HCT116 (cell line): ENCODE measurements around the gene NR6A1. TPM values are rescaled to one million over a fixed set of nuclear protein-coding genes. Genes with fewer than 3 reads are reported as not detected.

Experiments used
- ATAC-seq: fragments of 200-7000 bp; cut with Tn5 transposase; 2 replicates; pipeline ENCODE4 v1.9.1; 2020; ENCODE audit warnings: mild to moderate bottlenecking, moderate library complexity
- BruUV-seq: library from RNA; stranded (reverse); fragments of 400-500 nt; replicated peaks from 2 replicates; lab custom pipeline; 2021; lab: Mats Ljungman, UMichigan
- CTCF ChIA-PET: fragments of 300-600 bp; sonication (Branson Sonifier 250); formaldehyde crosslinking; loops from one replicate; lab custom pipeline; 2021; ENCODE audit warnings: antibody characterized with exemption; lab: Charles Lee
- POLR2A ChIA-PET: fragments of 300-600, 350-600 bp; sonication (Branson Sonifier 250); formaldehyde crosslinking; loops from one replicate; lab custom pipeline; 2021; ENCODE audit warnings: antibody characterized with exemption; lab: Charles Lee
- RAD21 ChIA-PET, 2 experiments: fragments of 300-600 bp; sonication (Branson Sonifier 250); formaldehyde crosslinking; loops; one replicate each; lab custom pipeline; 2023; ENCODE audit warnings: low total read pairs in 2 of 2; ENCODE audit not compliant: uncharacterized antibody in 2 of 2, unreplicated experiment in 2 of 2, low non-redundant PET in 1 of 2; lab: Charles Lee
- DNase-seq: peaks from one replicate; pipeline ENCODE4 v3.0.0-alpha.2; 2010; ENCODE audit warnings: low read depth, low spot score
- H2AFZ ChIP-seq: fragments of 200-600 bp; shearing (Covaris generic), sonication (generic); 2 replicates; pipeline ENCODE4 v1.6.1; 2017; ENCODE audit warnings: low read depth, mixed run types, mixed read lengths, antibody characterized with exemption, low read length; ENCODE audit not compliant: poor library complexity, severe bottlenecking
- H3K27ac ChIP-seq: 2 replicates; pipeline ENCODE4 v1.5.1; 2012; ENCODE audit warnings: low read depth, low read length
- H3K27me3 ChIP-seq: fragments of 200-600 bp; sonication (generic); 2 replicates; pipeline ENCODE4 v1.6.1; 2016; ENCODE audit warnings: mixed run types, low read length, mixed read lengths; ENCODE audit not compliant: insufficient read depth
- H3K36me3 ChIP-seq, 2 experiments: fragments of 200-500 bp in 1 of 2; fragments of 200-600 bp in 1 of 2; sonication (Bioruptor generic) in 1 of 2; sonication (generic) in 1 of 2; 2 replicates each; pipeline versions ENCODE4 v1.5.1 to v1.6.1; 2014 to 2016; ENCODE audit warnings: low read length in 2 of 2, inconsistent platforms in 1 of 2, mixed read lengths in 1 of 2, mixed run types in 1 of 2; ENCODE audit not compliant: insufficient read depth in 2 of 2, control insufficient read depth in 1 of 2
- H3K4me1 ChIP-seq, 2 experiments: fragments of 200-600 bp in 1 of 2; sonication (generic) in 1 of 2; 2 replicates each; pipeline versions ENCODE4 v1.5.1 to v1.6.1; 2012 to 2017; ENCODE audit warnings: low read length in 2 of 2, inconsistent platforms in 1 of 2, mild to moderate bottlenecking in 1 of 2, mixed read lengths in 1 of 2, mixed run types in 1 of 2, moderate library complexity in 1 of 2; ENCODE audit not compliant: insufficient read depth in 2 of 2, control insufficient read depth in 1 of 2
- H3K4me2 ChIP-seq: fragments of 200-600 bp; sonication (generic); 2 replicates; pipeline ENCODE4 v1.6.1; 2017; ENCODE audit warnings: mixed run types, low read length, mixed read lengths
- H3K4me3 ChIP-seq, 2 experiments: fragments of 200-600 bp in 1 of 2; sonication (generic) in 1 of 2; replicated peaks in 1 of 2; 2 replicates each; pipeline ENCODE4 v1.5.1; 2011 to 2016; ENCODE audit warnings: low read length in 2 of 2, control low read depth in 1 of 2, low read depth in 1 of 2, mild to moderate bottlenecking in 1 of 2, mixed read lengths in 1 of 2, mixed run types in 1 of 2
- H3K79me2 ChIP-seq: fragments of 200-600 bp; sonication (generic); 2 replicates; pipeline ENCODE4 v1.6.1; 2017; ENCODE audit warnings: mild to moderate bottlenecking, mixed run types, low read length, moderate library complexity, mixed read lengths; ENCODE audit not compliant: insufficient read depth
- H3K9ac ChIP-seq: fragments of 200-600 bp; sonication (generic); 2 replicates; pipeline ENCODE4 v1.6.1; 2016; ENCODE audit warnings: low read length, mixed read lengths
- H3K9me2 ChIP-seq: fragments of 200-600 bp; sonication (generic), shearing (Covaris generic); 2 replicates; pipeline ENCODE4 v1.6.1; 2017; ENCODE audit warnings: mixed run types, mild to moderate bottlenecking, moderate library complexity; ENCODE audit not compliant: insufficient read depth
- H3K9me3 ChIP-seq, 2 experiments: fragments of 200-500 bp in 1 of 2; fragments of 200-600 bp in 1 of 2; sonication (Bioruptor generic) in 1 of 2; sonication (generic) in 1 of 2; 2 replicates each; pipeline ENCODE4 v1.6.1; 2014 to 2017; ENCODE audit warnings: low read length in 2 of 2, mixed read lengths in 2 of 2, inconsistent platforms in 1 of 2, low read depth in 1 of 2, mild to moderate bottlenecking in 1 of 2, mixed run types in 1 of 2, moderate library complexity in 1 of 2; ENCODE audit not compliant: control insufficient read depth in 1 of 2, insufficient read depth in 1 of 2
- H4K20me1 ChIP-seq: fragments of 200-600 bp; sonication (generic), shearing (Covaris generic); 2 replicates; pipeline ENCODE4 v1.6.1; 2017; ENCODE audit warnings: mixed run types, mild to moderate bottlenecking, moderate library complexity; ENCODE audit not compliant: insufficient read depth
- CBX3 ChIP-seq: IDR thresholded peaks from 2 replicates; pipeline ENCODE4 v1.6.1; 2012; ENCODE audit warnings: low read depth
- CEBPB ChIP-seq: IDR thresholded peaks from 2 replicates; pipeline ENCODE4 v1.6.1; 2012; ENCODE audit warnings: low read depth
- EGR1 ChIP-seq: IDR thresholded peaks from 2 replicates; pipeline ENCODE4 v1.6.1; 2012; ENCODE audit warnings: low read depth
- EZH2phosphoT487 ChIP-seq: fragments of 200-600 bp; IDR thresholded peaks from 2 replicates; pipeline ENCODE4 v1.6.1; 2018; ENCODE audit warnings: antibody characterized with exemption, borderline replicate concordance
- FOSL1 ChIP-seq: IDR thresholded peaks from 2 replicates; pipeline ENCODE4 v1.6.1; 2012; ENCODE audit warnings: low read depth
- JUND ChIP-seq: IDR thresholded peaks from 2 replicates; pipeline ENCODE4 v1.6.1; 2012
- POLR2A ChIP-seq: IDR thresholded peaks from 2 replicates; pipeline ENCODE4 v1.7.0; 2011; ENCODE audit warnings: borderline replicate concordance; ENCODE audit not compliant: insufficient read depth, insufficient read length; ENCODE audit errors: extremely low read depth
- POLR2AphosphoS5 ChIP-seq: IDR thresholded peaks from 2 replicates; pipeline ENCODE4 v1.6.1; 2011; ENCODE audit warnings: mild to moderate bottlenecking, low read depth, low read length, moderate library complexity
- SIN3A ChIP-seq: IDR thresholded peaks from 2 replicates; pipeline ENCODE4 v1.6.1; 2012; ENCODE audit warnings: low read depth
- SP1 ChIP-seq: IDR thresholded peaks from 2 replicates; pipeline ENCODE4 v1.6.1; 2012; ENCODE audit warnings: low read depth
- SRF ChIP-seq: IDR thresholded peaks from 2 replicates; pipeline ENCODE4 v1.6.1; 2012; ENCODE audit warnings: low read depth
- TCF7L2 ChIP-seq: IDR thresholded peaks from 2 replicates; pipeline ENCODE4 v1.7.0; 2011; ENCODE audit warnings: borderline replicate concordance, inconsistent platforms; ENCODE audit not compliant: insufficient read depth, insufficient read length; ENCODE audit errors: extremely low read depth
- YY1 ChIP-seq: IDR thresholded peaks from 2 replicates; pipeline ENCODE4 v1.6.1; 2011; ENCODE audit warnings: low read length, low read depth, moderate library complexity, mild to moderate bottlenecking; ENCODE audit not compliant: insufficient replicate concordance; ENCODE audit errors: extremely low read depth
- ZFX ChIP-seq: fragments of 450-650 bp; IDR thresholded peaks from 2 replicates; pipeline ENCODE4 v1.6.1; 2017
- ZNF274 ChIP-seq: fragments of 200-500 bp; sonication (Bioruptor generic); IDR thresholded peaks from 2 replicates; pipeline ENCODE4 v1.6.1; 2014; ENCODE audit warnings: mild to moderate bottlenecking, low read depth, low read length, inconsistent platforms
- intact Hi-C: fragments of 100-400 bp; cut with micrococcal nuclease; formaldehyde crosslinking; loops from 2 replicates; pipeline ENCODE4 v1.10.0; 2022
- total RNA-seq: library from RNA; stranded (reverse); gene quantifications from one replicate; pipeline ENCODE4 v1.2.1, GENCODE V29; 2021; ENCODE audit not compliant: unreplicated experiment
- TF ChIP-seq, protein P1 (sequence below), 3 experiments: fragments of 200-600 bp in 1 of 3; sonication (generic) in 1 of 3; IDR thresholded peaks in 2 of 3; conservative IDR thresholded peaks in 1 of 3; 2 replicates each; pipeline ENCODE4 v1.5.1; 2012 to 2017; ENCODE audit warnings: low read depth in 2 of 3, low read length in 2 of 3, antibody characterized with exemption in 1 of 3, borderline replicate concordance in 1 of 3, control low read depth in 1 of 3, mild to moderate bottlenecking in 1 of 3, mixed read lengths in 1 of 3, mixed run types in 1 of 3, moderate library complexity in 1 of 3; ENCODE audit not compliant: insufficient read depth in 1 of 3
- TF ChIP-seq, protein P2 (sequence below): IDR thresholded peaks from 2 replicates; pipeline ENCODE4 v1.6.1; 2012; ENCODE audit warnings: low read depth
- TF ChIP-seq, protein P3 (sequence below): IDR thresholded peaks from 2 replicates; pipeline ENCODE4 v1.6.1; 2011; ENCODE audit warnings: mild to moderate bottlenecking, low read length, moderate library complexity; ENCODE audit not compliant: insufficient replicate concordance; ENCODE audit errors: extremely low read depth
- TF ChIP-seq, protein P4 (sequence below): IDR thresholded peaks from 2 replicates; pipeline ENCODE4 v1.6.1; 2012

Gene NR6A1
- total RNA-seq, 1 experiment from 2014 or later: 9.9 TPM

DNA sequence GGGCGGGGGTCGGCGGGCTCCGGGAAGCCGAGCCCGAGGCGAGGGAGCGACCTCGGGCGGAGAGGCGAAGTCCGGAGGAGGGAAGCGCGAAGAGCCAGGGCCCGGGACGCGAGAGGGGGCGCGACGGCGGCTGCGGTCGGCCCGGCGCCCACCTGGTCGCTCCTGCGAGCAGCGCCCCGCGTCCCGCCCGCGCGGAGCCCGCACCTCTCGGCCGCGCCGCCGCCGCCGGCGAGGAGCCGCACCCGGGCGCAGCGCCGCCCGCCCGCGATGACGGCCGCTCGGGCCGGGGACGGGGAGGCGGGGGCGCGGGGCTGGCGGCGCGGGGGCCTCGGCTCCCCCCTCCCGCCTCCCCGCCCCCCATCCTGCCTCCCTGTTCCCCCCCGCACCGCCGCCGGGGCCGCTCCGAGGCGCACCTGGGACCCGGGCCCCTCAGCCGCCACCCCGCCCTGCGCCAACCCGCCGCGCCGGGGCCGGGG is 266.5 kb downstream of the NR6A1 start:
- Histone ChIP-seq H3K36me3 (no peaks in the 10 kb centered on the region), H3K9ac (no peak overlapping the region), H2AFZ (no peak overlapping the region), H3K4me2 (no peak overlapping the region), H3K9me3 (no peaks in the 10 kb centered on the region), H4K20me1 (no peaks in the 10 kb centered on the region), H3K4me3 (no peak overlapping the region), H3K9me2 (no peaks in the 10 kb centered on the region), H3K79me2 (no peaks in the 10 kb centered on the region), H3K27me3 (no peaks in the 10 kb centered on the region), H3K27ac (no peak overlapping the region), H3K4me1 (no peaks in the 10 kb centered on the region)
- no peak for TF ChIP-seq POLR2AphosphoS5
- no peak for TF ChIP-seq ZFX
- TF ChIP-seq ZNF274: no peak
- no peak for TF ChIP-seq EGR1
- TF ChIP-seq FOSL1: no peak
- TF ChIP-seq, protein P1, sequence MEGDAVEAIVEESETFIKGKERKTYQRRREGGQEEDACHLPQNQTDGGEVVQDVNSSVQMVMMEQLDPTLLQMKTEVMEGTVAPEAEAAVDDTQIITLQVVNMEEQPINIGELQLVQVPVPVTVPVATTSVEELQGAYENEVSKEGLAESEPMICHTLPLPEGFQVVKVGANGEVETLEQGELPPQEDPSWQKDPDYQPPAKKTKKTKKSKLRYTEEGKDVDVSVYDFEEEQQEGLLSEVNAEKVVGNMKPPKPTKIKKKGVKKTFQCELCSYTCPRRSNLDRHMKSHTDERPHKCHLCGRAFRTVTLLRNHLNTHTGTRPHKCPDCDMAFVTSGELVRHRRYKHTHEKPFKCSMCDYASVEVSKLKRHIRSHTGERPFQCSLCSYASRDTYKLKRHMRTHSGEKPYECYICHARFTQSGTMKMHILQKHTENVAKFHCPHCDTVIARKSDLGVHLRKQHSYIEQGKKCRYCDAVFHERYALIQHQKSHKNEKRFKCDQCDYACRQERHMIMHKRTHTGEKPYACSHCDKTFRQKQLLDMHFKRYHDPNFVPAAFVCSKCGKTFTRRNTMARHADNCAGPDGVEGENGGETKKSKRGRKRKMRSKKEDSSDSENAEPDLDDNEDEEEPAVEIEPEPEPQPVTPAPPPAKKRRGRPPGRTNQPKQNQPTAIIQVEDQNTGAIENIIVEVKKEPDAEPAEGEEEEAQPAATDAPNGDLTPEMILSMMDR (IDR thresholded peaks at IDR 0.05 in 2 of 3, conservative IDR thresholded peaks at IDR 0.05 in 1 of 3; ENCODE audit: borderline replicate concordance in 1 of 3, insufficient read depth in 1 of 3, low read depth in 2 of 3, low read length in 2 of 3): no peak
- no peak for TF ChIP-seq JUND
- no peak for TF ChIP-seq POLR2A
- TF ChIP-seq, protein P2, sequence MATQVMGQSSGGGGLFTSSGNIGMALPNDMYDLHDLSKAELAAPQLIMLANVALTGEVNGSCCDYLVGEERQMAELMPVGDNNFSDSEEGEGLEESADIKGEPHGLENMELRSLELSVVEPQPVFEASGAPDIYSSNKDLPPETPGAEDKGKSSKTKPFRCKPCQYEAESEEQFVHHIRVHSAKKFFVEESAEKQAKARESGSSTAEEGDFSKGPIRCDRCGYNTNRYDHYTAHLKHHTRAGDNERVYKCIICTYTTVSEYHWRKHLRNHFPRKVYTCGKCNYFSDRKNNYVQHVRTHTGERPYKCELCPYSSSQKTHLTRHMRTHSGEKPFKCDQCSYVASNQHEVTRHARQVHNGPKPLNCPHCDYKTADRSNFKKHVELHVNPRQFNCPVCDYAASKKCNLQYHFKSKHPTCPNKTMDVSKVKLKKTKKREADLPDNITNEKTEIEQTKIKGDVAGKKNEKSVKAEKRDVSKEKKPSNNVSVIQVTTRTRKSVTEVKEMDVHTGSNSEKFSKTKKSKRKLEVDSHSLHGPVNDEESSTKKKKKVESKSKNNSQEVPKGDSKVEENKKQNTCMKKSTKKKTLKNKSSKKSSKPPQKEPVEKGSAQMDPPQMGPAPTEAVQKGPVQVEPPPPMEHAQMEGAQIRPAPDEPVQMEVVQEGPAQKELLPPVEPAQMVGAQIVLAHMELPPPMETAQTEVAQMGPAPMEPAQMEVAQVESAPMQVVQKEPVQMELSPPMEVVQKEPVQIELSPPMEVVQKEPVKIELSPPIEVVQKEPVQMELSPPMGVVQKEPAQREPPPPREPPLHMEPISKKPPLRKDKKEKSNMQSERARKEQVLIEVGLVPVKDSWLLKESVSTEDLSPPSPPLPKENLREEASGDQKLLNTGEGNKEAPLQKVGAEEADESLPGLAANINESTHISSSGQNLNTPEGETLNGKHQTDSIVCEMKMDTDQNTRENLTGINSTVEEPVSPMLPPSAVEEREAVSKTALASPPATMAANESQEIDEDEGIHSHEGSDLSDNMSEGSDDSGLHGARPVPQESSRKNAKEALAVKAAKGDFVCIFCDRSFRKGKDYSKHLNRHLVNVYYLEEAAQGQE: no peak
- TF ChIP-seq TCF7L2: no peak
- no peak for TF ChIP-seq EZH2phosphoT487
- no peak for TF ChIP-seq CEBPB
- TF ChIP-seq, protein P3, sequence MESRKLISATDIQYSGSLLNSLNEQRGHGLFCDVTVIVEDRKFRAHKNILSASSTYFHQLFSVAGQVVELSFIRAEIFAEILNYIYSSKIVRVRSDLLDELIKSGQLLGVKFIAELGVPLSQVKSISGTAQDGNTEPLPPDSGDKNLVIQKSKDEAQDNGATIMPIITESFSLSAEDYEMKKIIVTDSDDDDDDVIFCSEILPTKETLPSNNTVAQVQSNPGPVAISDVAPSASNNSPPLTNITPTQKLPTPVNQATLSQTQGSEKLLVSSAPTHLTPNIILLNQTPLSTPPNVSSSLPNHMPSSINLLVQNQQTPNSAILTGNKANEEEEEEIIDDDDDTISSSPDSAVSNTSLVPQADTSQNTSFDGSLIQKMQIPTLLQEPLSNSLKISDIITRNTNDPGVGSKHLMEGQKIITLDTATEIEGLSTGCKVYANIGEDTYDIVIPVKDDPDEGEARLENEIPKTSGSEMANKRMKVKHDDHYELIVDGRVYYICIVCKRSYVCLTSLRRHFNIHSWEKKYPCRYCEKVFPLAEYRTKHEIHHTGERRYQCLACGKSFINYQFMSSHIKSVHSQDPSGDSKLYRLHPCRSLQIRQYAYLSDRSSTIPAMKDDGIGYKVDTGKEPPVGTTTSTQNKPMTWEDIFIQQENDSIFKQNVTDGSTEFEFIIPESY: no peak
- no peak for TF ChIP-seq CBX3
- no peak for TF ChIP-seq SP1
- TF ChIP-seq, protein P4, sequence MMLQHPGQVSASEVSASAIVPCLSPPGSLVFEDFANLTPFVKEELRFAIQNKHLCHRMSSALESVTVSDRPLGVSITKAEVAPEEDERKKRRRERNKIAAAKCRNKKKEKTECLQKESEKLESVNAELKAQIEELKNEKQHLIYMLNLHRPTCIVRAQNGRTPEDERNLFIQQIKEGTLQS: no peak
- TF ChIP-seq SIN3A: no peak
- no peak for TF ChIP-seq YY1
- TF ChIP-seq SRF: no peak
- no TSS peak for BruUV-seq
- ChIA-PET POLR2A (no interaction called here), RAD21 (no interaction called here), CTCF (no interaction called here)
- DNase-seq: no peak
- intact Hi-C loops: no loop called here
- no peak for ATAC-seq
